GF-D8 (cell line): ENCODE data around the gene PIP4K2A.
"Not testable (repeated sequence)": the region's sequence is repeated elsewhere in the genome, so short reads cannot be mapped to it uniquely, and the experiment has no call there.

Source experiments
- DNase-seq: peaks from one replicate; lab custom pipeline; 2025; lab: John Stamatoyannopoulos, UW

PIP4K2A gene

GRCh38 chr10:22714479-22715289 is at the start of gene PIP4K2A:
Gene PIP4K2A, minus strand, starts transcription at chr10:22714578. Its CDS starts 252 bp downstream, at chr10:22714326.
- peak; percentile 23 for DNase-seq

DNA sequence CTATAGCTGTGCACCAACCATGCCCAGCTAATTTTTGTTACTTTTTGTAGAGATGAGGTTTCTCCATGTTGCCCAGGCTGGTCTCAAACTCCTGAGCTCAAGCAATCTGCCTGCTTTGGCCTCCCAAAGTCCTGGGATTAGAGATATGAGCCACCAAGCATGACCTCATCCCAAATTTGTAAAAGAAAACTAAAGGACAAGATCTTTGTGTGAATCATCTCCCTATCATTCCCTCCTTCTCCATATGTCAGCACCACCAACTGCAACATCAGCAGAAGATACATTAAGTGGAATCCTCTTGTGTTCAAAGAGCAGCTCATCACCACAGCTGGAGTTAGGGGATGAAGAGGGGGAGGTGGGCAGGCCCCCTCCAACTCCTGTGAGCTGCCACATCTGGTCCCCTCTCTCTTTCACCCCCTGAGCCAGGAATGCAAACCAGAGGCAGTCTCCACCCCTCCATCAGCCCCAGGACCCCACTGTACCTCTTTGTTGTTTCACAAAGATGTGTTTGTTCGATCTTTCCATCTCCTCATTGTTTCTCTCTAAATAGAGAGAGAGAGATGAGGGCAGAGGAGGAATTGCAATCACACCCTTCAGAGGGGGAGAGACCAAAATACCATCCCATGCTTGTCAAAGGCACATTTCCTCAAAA is 47.3 kb upstream of the PIP4K2A start:
- no peak for DNase-seq

GRCh38 chr10:22760025-22760424 is 45.6 kb upstream of the PIP4K2A start:
- no peak for DNase-seq

- no peak for DNase-seq
Observed at GRCh38 chr10:22758867-22759266, 44.5 kb upstream of the PIP4K2A start.

DNA sequence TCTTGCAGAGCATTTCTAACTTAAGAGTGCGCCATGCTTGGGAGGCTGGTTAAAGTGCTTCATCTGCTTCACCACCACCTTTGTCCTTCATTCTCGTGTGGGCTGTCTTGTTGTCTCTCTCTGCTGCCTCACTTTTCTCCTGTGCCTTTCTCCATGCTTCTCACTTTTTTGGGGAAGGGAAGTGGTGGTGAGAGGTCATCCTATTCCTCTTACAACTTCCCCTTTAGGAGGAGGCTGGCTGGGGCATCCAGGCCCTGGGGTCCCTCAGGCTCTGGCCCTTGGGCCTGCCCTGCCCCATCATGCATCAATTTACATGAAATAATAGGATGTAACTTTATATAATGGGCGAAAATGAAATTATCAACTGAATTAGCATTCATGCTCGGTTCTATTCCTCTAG is 39.9 kb upstream of the PIP4K2A start:
- DNase-seq: no peak

GRCh38 chr10:22753786-22754185 is 39.4 kb upstream of the PIP4K2A start:
- no peak for DNase-seq

GRCh38 chr10:22752272-22752889 is 38.0 kb upstream of the PIP4K2A start:
- DNase-seq: no peak

GRCh38 chr10:22750131-22750530 is 35.8 kb upstream of the PIP4K2A start:
- DNase-seq: no peak

DNA sequence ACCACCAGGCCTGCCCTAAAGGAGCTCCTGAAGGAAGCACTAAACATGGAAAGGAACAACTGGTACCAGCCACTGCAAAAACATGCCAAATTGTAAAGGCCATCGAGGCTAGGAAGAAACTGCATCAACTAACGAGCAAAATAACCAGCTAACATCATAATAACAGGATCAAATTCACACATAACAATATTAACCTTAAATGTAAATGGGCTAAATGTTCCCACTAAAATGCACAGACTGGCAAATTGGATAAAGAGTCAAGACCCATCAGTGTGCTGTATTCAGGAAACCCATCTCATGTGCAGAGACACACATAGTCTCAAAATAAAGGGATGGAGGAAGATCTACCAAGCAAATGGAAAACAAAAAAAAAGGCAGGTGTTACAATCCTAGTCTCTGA is 30.5 kb upstream of the PIP4K2A start:
- DNase-seq: not testable (repeated sequence)

DNA sequence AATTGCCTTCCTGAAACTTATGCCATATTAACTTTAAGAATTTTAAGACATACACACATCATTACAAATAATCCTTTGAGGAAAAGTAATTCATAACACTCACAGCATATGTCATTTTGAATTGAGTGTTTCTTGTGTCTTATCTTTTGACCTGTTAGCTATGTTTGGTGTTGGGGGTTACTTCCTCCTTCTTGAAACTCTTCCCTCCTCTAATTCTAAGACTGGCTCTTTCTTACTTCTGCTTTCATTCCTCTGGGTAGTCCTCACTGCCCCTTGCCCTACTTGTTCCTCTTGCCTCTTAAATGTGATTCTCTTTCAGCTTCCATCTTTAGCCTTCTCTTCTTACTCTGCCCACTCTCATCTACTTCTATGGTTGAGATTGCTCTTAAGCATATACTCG is 28.3 kb upstream of the PIP4K2A start:
- peak; percentile 74 for DNase-seq

DNA sequence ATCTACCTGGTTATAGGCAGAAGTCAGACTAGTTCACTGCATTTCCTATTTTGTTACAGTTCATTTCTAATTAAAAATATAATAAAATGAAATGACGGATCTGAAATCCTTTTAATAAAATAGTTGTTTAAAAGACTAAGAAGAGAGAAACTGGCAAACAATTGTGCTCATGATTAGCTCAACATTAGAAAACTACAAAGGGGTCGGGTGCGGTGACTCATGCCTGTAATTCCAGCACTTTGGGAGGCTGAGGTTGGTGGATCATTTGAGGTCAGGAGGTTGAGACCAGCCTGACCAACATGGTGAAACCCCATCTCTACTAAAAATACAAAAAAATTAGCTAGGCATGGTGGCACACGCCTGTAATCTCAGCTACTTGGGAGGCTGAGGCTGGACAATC is 27.3 kb upstream of the PIP4K2A start:
- DNase-seq: not testable (repeated sequence)

- DNase-seq: no peak
Observed at GRCh38 chr10:22740180-22740579, 25.8 kb upstream of the PIP4K2A start.

GRCh38 chr10:22737587-22737986 is 23.2 kb upstream of the PIP4K2A start:
- no peak for DNase-seq

- DNase-seq: no peak
Observed at GRCh38 chr10:22736134-22736533, 21.8 kb upstream of the PIP4K2A start.

GRCh38 chr10:22733992-22734391 is 19.6 kb upstream of the PIP4K2A start:
- DNase-seq: no peak

DNA sequence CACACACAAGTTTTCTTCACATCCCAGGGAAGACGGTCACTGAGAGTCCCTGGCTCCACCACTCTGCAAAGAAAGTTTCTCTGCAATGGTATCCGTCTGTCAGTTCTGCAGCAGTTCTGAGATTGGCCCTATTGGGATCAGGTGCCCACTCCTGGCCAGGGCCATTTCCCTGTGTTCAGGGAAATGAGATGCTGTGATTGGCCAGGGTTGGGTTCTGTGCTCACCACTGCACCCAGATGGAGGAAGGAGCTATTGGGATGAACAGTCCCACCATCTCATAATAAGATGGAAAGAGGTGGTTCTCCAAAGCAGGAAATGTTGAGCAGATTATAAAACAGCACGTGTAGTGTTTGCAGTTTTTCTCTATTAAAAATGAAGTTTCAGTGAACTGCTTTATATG is 13.3 kb upstream of the PIP4K2A start:
- no peak for DNase-seq

- DNase-seq: no peak
Observed at GRCh38 chr10:22727112-22727511, 12.7 kb upstream of the PIP4K2A start.

GRCh38 chr10:22724773-22725172 is 10.4 kb upstream of the PIP4K2A start:
- no peak for DNase-seq

GRCh38 chr10:22723783-22724182 is 9.4 kb upstream of the PIP4K2A start:
- no peak for DNase-seq

DNA sequence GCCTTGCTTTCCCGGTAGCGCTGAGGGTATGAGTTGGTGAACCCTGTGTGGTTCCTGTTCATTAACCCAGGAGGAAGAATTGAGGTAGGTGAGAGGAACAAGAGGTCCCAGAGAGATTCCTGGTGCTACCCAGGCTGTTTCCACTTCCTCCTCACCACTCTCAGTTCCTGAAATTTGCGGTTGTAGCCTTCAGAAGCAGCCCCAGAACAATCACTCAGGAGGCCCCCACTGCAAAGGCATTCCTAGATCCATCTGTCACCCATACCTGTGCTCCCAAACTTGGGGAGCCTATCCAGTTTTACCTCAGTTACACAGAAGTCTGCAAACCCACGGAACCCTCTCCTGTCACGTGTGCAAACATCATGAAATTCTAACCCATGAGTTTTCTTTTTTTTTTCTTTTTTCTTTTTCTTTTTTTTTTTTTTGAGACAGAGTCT is 9.0 kb upstream of the PIP4K2A start:
- DNase-seq: peak; percentile 18

- no peak for DNase-seq
Observed at GRCh38 chr10:22722626-22723169, 8.3 kb upstream of the PIP4K2A start.

- no peak for DNase-seq
Observed at GRCh38 chr10:22720667-22721066, 6.3 kb upstream of the PIP4K2A start.
